SK-N-SH (cell line): Measurements from ENCODE around the gene TFPT. TPM values are rescaled to one million over a fixed set of nuclear protein-coding genes. Genes with fewer than 3 reads are reported as not detected.
A peak's percentile ranks its signal among the peaks of the same experiment; 100 is the strongest.

Experiments
- CTCF ChIA-PET: fragments of 300-600, 350-600 bp; formaldehyde crosslinking; extraction: SDS; loops from one replicate; lab custom pipeline; 2021; lab: Yijun Ruan, JAX
- POLR2A ChIA-PET: fragments of 350-600 bp; sonication (Branson Sonifier 250); formaldehyde crosslinking; extraction: SDS; loops from one replicate; lab custom pipeline; 2020; ENCODE audit warnings: antibody characterized with exemption, inconsistent platforms; lab: Yijun Ruan, JAX
- DNase-seq: peaks from one replicate; pipeline ENCODE4 v3.0.0; 2012
- H2AFZ ChIP-seq: fragments of 200-600 bp; sonication (generic); 2 replicates; pipeline ENCODE4 v1.8.1; 2016; ENCODE audit warnings: antibody characterized with exemption, mild to moderate bottlenecking, low read depth
- H3F3A ChIP-seq: fragments of 200-600 bp; sonication (generic); replicated peaks from 2 replicates; pipeline ENCODE3; 2016; ENCODE audit warnings: antibody characterized with exemption, mild to moderate bottlenecking; ENCODE audit not compliant: insufficient read depth
- H3K27ac ChIP-seq, 2 experiments: fragments of 200-500 bp in 1 of 2; fragments of 200-600 bp in 1 of 2; sonication (Bioruptor generic) in 1 of 2; sonication (generic), shearing (Covaris generic) in 1 of 2; 2 replicates each; pipeline versions ENCODE4 v1.5.1 to v1.6.1; 2014 to 2016; ENCODE audit warnings: low read depth in 2 of 2, inconsistent platforms in 1 of 2, low read length in 1 of 2, mild to moderate bottlenecking in 1 of 2, mixed read lengths in 1 of 2
- H3K27me3 ChIP-seq: fragments of 200-600 bp; sonication (generic), shearing (Covaris generic); 2 replicates; pipeline ENCODE4 v1.6.1; 2016; ENCODE audit warnings: mixed run types; ENCODE audit not compliant: insufficient read depth
- H3K36me3 ChIP-seq, 2 experiments: fragments of 200-500 bp in 1 of 2; fragments of 200-600 bp in 1 of 2; sonication (Bioruptor generic) in 1 of 2; sonication (generic) in 1 of 2; replicated peaks in 1 of 2; 2 replicates each; pipeline versions ENCODE3 to v1.5.1; 2014 to 2016; ENCODE audit warnings: low read length in 1 of 2, mild to moderate bottlenecking in 1 of 2; ENCODE audit not compliant: insufficient read depth in 2 of 2, control insufficient read depth in 1 of 2
- H3K4me1 ChIP-seq, 2 experiments: fragments of 200-500 bp in 1 of 2; fragments of 200-600 bp in 1 of 2; sonication (Bioruptor generic) in 1 of 2; sonication (generic), shearing (Covaris generic) in 1 of 2; 2 replicates each; pipeline versions ENCODE4 v1.5.1 to v1.6.1; 2014 to 2016; ENCODE audit warnings: low read depth in 1 of 2, low read length in 1 of 2, mixed run types in 1 of 2; ENCODE audit not compliant: insufficient read depth in 2 of 2, control insufficient read depth in 1 of 2
- H3K4me2 ChIP-seq: fragments of 200-600 bp; sonication (generic), shearing (Covaris generic); 2 replicates; pipeline ENCODE4 v1.6.1; 2017; ENCODE audit warnings: mixed run types
- H3K4me3 ChIP-seq, 2 experiments: fragments of 200-500 bp in 1 of 2; fragments of 200-600 bp in 1 of 2; sonication (Bioruptor generic) in 1 of 2; sonication (generic), shearing (Covaris generic) in 1 of 2; 2 replicates each; pipeline versions ENCODE4 v1.5.1 to v1.8.1; 2014 to 2016; ENCODE audit warnings: low read depth in 2 of 2, inconsistent platforms in 1 of 2, low read length in 1 of 2, mild to moderate bottlenecking in 1 of 2, mixed read lengths in 1 of 2, moderate library complexity in 1 of 2
- H3K79me2 ChIP-seq: fragments of 200-600 bp; sonication (generic); 2 replicates; pipeline ENCODE4 v1.8.1; 2017; ENCODE audit warnings: mild to moderate bottlenecking; ENCODE audit not compliant: insufficient read depth
- H3K9ac ChIP-seq: fragments of 200-600 bp; sonication (generic); 2 replicates; pipeline ENCODE4 v1.6.1; 2017; ENCODE audit warnings: mixed run types
- H3K9me2 ChIP-seq: fragments of 200-600 bp; sonication (generic); 2 replicates; pipeline ENCODE4 v1.6.1; 2017; ENCODE audit warnings: mixed run types
- H3K9me3 ChIP-seq: fragments of 200-600 bp; sonication (generic); 2 replicates; pipeline ENCODE4 v1.6.1; 2017; ENCODE audit warnings: mixed run types, mild to moderate bottlenecking, moderate library complexity
- H4K20me1 ChIP-seq: fragments of 200-600 bp; sonication (generic); 2 replicates; pipeline ENCODE4 v1.6.1; 2017; ENCODE audit warnings: mild to moderate bottlenecking, mixed run types; ENCODE audit not compliant: insufficient read depth
- CHD2 ChIP-seq: fragments of 150-350 bp; IDR thresholded peaks from 2 replicates; pipeline ENCODE4 v1.6.1; 2018; ENCODE audit warnings: low read length; ENCODE audit not compliant: partially characterized antibody
- ELF1 ChIP-seq: IDR thresholded peaks from 2 replicates; pipeline ENCODE4 v1.4.0; 2012
- FOXM1 ChIP-seq: IDR thresholded peaks from 2 replicates; pipeline ENCODE4 v1.4.0; 2012; ENCODE audit warnings: low read depth, mild to moderate bottlenecking
- GABPA ChIP-seq: IDR thresholded peaks from 2 replicates; pipeline ENCODE4 v1.4.0; 2012; ENCODE audit warnings: low read depth, mild to moderate bottlenecking
- JUND ChIP-seq: IDR thresholded peaks from 2 replicates; pipeline ENCODE4 v1.4.0; 2012
- POLR2AphosphoS5 ChIP-seq: IDR thresholded peaks from 2 replicates; pipeline ENCODE4 v1.6.1; 2012; ENCODE audit warnings: low read depth, low read length
- RAD21 ChIP-seq: IDR thresholded peaks from 2 replicates; pipeline ENCODE4 v1.6.1; 2012; ENCODE audit warnings: mild to moderate bottlenecking, low read length
- TCF12 ChIP-seq: IDR thresholded peaks from 2 replicates; pipeline ENCODE4 v1.4.0; 2012
- WGBS: methylation state at CpG from one replicate; pipeline ENCODE4 v1.1.6; 2017; ENCODE audit warnings: low lambda C conversion rate; 5-methylcytosine and 5-hydroxymethylcytosine counted together
- polyA plus RNA-seq, 3 experiments: library from polyadenylated mRNA; depleted of rRNA; stranded (reverse); fragments of >200 nt; gene quantifications; 2 replicates each; pipeline ENCODE4 v1.2.3, GENCODE V29; 2012
- TF ChIP-seq, protein P1 (sequence below): IDR thresholded peaks from 2 replicates; pipeline ENCODE4 v1.4.0; 2012; ENCODE audit warnings: low read depth, borderline replicate concordance
- TF ChIP-seq, protein P2 (sequence below): IDR thresholded peaks from 2 replicates; pipeline ENCODE4 v1.4.0; 2012; ENCODE audit warnings: low read depth, borderline replicate concordance
- TF ChIP-seq, protein P3 (sequence below): fragments of 200-600 bp; sonication (generic); IDR thresholded peaks from 2 replicates; pipeline ENCODE4 v1.6.1; 2017; ENCODE audit warnings: antibody characterized with exemption, mild to moderate bottlenecking, moderate library complexity

The TFPT gene
- polyA plus RNA-seq, 1 of the 3 experiments (the other 2 are of a cell fraction), result 49.7 TPM

DNA sequence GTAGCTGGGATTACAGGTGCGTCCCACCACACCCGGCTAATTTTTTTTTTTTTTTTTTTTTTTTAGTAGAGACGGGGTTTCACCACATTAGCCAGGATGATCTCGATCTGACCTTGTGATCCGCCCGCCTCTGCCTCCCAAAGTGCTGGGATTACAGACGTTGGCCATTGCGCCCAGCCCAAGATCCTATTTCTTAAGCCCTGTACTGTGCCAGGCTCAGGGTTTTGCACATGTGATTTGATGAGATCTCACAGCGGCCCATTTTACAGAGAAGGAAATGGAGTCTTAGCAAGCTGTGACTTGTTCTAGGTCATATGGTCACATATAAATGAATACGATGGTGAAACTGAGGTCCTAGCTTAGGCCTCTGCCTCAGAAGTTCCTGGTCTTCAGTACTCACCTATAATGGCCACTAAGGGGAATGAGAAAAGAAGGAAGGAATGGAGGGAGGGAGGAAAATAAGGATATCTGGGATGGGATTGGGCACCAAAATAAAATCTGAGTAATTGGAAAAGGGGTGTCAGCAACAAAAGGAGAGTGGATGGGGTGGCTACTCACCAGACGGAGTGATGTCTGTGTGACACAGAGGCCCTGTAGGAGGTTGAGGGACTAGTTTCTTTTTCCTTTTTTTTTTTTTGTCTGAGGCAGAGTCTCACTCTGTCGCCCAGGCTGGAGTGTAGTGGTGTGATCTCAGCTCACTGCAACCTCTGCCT lies 16.1 kb downstream of the TFPT start:
- H3K9me3 ChIP-seq, result no peaks in the 10 kb centered on the region
- TF ChIP-seq, protein P1, sequence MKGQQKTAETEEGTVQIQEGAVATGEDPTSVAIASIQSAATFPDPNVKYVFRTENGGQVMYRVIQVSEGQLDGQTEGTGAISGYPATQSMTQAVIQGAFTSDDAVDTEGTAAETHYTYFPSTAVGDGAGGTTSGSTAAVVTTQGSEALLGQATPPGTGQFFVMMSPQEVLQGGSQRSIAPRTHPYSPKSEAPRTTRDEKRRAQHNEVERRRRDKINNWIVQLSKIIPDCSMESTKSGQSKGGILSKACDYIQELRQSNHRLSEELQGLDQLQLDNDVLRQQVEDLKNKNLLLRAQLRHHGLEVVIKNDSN, result no peak
- TF ChIP-seq GABPA (no peak), ELF1 (no peak), FOXM1 (no peak), CHD2 (no peak), JUND (no peak), TCF12 (no peak), POLR2AphosphoS5 (no peak)
- TF ChIP-seq, protein P2, sequence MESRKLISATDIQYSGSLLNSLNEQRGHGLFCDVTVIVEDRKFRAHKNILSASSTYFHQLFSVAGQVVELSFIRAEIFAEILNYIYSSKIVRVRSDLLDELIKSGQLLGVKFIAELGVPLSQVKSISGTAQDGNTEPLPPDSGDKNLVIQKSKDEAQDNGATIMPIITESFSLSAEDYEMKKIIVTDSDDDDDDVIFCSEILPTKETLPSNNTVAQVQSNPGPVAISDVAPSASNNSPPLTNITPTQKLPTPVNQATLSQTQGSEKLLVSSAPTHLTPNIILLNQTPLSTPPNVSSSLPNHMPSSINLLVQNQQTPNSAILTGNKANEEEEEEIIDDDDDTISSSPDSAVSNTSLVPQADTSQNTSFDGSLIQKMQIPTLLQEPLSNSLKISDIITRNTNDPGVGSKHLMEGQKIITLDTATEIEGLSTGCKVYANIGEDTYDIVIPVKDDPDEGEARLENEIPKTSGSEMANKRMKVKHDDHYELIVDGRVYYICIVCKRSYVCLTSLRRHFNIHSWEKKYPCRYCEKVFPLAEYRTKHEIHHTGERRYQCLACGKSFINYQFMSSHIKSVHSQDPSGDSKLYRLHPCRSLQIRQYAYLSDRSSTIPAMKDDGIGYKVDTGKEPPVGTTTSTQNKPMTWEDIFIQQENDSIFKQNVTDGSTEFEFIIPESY, result no peak
- no peak overlapping the region for H2AFZ ChIP-seq
- 70% methylated on average over 12 of the region's 12 CpGs for WGBS
- no peaks in the 10 kb centered on the region for H3K27me3 ChIP-seq
- no peaks in the 10 kb centered on the region for H4K20me1 ChIP-seq
- no peak overlapping the region for H3K4me2 ChIP-seq
- POLR2A ChIA-PET, result no interaction called here
- CTCF ChIA-PET, result no interaction called here
- H3K9ac ChIP-seq, result no peak overlapping the region
- no peak for DNase-seq
- H3F3A ChIP-seq, result no peaks in the 10 kb centered on the region
- H3K27ac ChIP-seq, result no peak overlapping the region
- no peak overlapping the region for H3K4me3 ChIP-seq
- H3K9me2 ChIP-seq, result no peaks in the 10 kb centered on the region
- peaks cover 0 to 3% of the 10 kb centered on the region in 2 experiments for H3K36me3 ChIP-seq
- H3K79me2 ChIP-seq, result peaks cover 16% of the 10 kb centered on the region
- H3K4me1 ChIP-seq, result peaks cover 0 to 3% of the 10 kb centered on the region in 2 experiments; a peak in 1 of 4 replicates

DNA sequence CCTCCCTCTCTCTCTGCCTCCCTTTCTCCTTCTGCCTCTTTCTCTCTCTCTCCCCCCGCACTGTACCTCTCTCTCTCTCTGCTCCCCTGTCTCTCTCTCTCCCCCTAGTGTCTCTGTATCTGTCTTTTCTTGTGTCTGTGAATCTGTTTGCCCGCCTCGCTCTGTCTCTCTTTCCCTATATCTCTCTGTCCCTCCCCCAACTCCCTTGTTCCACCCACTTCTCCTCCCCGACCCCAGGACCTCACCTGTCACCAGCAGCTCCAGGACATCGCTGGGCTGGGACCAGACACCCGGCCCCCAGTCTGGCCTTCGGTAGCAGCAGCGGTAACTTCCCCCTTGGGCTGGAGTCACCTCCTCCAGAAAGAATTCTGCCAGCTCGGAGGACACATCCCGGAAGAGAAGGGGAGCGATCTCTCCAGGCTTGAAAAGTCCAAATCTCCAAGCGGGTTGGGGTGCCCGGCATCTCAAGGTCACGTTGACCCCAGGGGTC lies 18.8 kb downstream of the TFPT start:
- CTCF ChIA-PET, result interaction anchor here (0.6 kb wide), 1 partner anchor 114 kb away, joined by 3 read pairs; no protein-coding TSS in a partner anchor
- WGBS, result 25% methylated on average over 14 of the region's 14 CpGs
- Histone ChIP-seq H2AFZ (0 out of 2 replicates have a peak overlapping the region, but pooled peaks have one; percentile 29), H3K9me2 (no peaks in the 10 kb centered on the region), H3K9ac (no peak overlapping the region), H3F3A (no peaks in the 10 kb centered on the region), H3K4me2 (no peak overlapping the region), H3K9me3 (no peaks in the 10 kb centered on the region), H4K20me1 (no peaks in the 10 kb centered on the region), H3K27ac (no peak overlapping the region), H3K36me3 (no peaks in the 10 kb centered on the region), H3K27me3 (0 out of 2 replicates have a peak, but pooled peaks cover 4% of the 10 kb centered on the region), H3K4me1 (no peaks in the 10 kb centered on the region; a peak in 1 of 4 replicates)
- POLR2A ChIA-PET, result no interaction called here
- no peak for DNase-seq
- TF ChIP-seq, protein P3, sequence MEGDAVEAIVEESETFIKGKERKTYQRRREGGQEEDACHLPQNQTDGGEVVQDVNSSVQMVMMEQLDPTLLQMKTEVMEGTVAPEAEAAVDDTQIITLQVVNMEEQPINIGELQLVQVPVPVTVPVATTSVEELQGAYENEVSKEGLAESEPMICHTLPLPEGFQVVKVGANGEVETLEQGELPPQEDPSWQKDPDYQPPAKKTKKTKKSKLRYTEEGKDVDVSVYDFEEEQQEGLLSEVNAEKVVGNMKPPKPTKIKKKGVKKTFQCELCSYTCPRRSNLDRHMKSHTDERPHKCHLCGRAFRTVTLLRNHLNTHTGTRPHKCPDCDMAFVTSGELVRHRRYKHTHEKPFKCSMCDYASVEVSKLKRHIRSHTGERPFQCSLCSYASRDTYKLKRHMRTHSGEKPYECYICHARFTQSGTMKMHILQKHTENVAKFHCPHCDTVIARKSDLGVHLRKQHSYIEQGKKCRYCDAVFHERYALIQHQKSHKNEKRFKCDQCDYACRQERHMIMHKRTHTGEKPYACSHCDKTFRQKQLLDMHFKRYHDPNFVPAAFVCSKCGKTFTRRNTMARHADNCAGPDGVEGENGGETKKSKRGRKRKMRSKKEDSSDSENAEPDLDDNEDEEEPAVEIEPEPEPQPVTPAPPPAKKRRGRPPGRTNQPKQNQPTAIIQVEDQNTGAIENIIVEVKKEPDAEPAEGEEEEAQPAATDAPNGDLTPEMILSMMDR, result peak; percentile 26
- peak; percentile 12; the same call in 1 of the 2 replicates for TF ChIP-seq RAD21
- TF ChIP-seq ELF1, result no peak
- TF ChIP-seq, all 33 proteins: peak for 2
- Histone ChIP-seq H3K4me3 (no peak overlapping the region), H3K79me2 (no peaks in the 10 kb centered on the region)
